ENCODE results near the gene TRIM66.

DNA sequence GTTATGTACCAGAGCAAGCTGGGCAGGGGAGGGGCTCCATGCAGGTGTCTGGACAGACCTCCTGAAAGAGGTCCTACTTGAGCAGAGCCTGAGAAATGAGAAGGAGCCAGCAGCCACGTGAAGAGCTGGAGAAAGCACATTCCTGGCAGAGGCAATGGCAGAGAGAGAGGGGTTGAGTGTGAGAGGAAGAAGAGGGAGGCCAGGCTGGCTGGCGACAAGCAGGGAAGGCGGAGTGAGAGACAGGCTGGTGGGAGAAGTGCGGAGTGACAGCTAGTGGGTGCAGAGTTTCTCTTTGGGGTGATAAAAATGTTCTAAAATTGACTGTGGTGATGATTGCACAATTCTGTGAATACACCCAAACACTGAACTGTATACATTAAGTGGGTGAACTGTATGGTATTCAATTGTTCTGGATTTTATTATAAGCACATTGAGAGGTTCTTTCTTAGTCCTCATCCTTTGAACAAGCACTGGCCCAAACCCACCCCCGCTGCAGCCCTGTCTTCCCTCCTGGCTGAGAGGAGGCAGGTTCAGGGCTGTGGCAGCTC, 29.5 kb upstream of the TRIM66 start:
- TF ChIP-seq, protein P1, sequence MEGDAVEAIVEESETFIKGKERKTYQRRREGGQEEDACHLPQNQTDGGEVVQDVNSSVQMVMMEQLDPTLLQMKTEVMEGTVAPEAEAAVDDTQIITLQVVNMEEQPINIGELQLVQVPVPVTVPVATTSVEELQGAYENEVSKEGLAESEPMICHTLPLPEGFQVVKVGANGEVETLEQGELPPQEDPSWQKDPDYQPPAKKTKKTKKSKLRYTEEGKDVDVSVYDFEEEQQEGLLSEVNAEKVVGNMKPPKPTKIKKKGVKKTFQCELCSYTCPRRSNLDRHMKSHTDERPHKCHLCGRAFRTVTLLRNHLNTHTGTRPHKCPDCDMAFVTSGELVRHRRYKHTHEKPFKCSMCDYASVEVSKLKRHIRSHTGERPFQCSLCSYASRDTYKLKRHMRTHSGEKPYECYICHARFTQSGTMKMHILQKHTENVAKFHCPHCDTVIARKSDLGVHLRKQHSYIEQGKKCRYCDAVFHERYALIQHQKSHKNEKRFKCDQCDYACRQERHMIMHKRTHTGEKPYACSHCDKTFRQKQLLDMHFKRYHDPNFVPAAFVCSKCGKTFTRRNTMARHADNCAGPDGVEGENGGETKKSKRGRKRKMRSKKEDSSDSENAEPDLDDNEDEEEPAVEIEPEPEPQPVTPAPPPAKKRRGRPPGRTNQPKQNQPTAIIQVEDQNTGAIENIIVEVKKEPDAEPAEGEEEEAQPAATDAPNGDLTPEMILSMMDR (IDR thresholded peaks at IDR 0.05), result no peak
- TF ChIP-seq ZFX (IDR thresholded peaks at IDR 0.05; ENCODE audit: borderline replicate concordance), result no peak

All from 22Rv1 (cell line).